Renal pelvis (tissue), 4 donors: ENCODE results near the gene RAD9A. TPM values are rescaled to one million over a fixed set of nuclear protein-coding genes. Genes with fewer than 3 reads are reported as not detected.

ENCODE experiments used
- DNase-seq: peaks from one replicate; pipeline ENCODE4 v3.0.0-alpha.2; 2013
- polyA plus RNA-seq, 3 donors: library from polyadenylated mRNA; unstranded; fragments of 120-200 nt; gene quantifications; one replicate each; pipeline ENCODE4 v1.2.1, GENCODE V29; 2013; ENCODE audit not compliant: insufficient read length in 3 of 3

Gene RAD9A
- polyA plus RNA-seq, 3 donors, result 27.0 to 38.0 (median 29.7) TPM

GRCh38 chr11:67437082-67437808, 45.5 kb downstream of the RAD9A start, which contains the start of gene PTPRCAP:
PTPRCAP (minus strand) TSS chr11:67437682; CDS start chr11:67437619, 63 bp downstream.
- DNase-seq, result no peak

- DNase-seq, result no peak
Observed at GRCh38 chr11:67437809-67438157, 46.0 kb downstream of the RAD9A start.

GRCh38 chr11:67438158-67438902, 46.5 kb downstream of the RAD9A start:
- DNase-seq, result no peak

GRCh38 chr11:67439321-67440228, 47.8 kb downstream of the RAD9A start:
- no peak for DNase-seq

- no peak for DNase-seq
Observed at GRCh38 chr11:67440229-67441097, 48.7 kb downstream of the RAD9A start.

- no peak for DNase-seq
Observed at GRCh38 chr11:67441098-67441563, 49.3 kb downstream of the RAD9A start.

- no peak for DNase-seq
Observed at GRCh38 chr11:67441731-67442351, 50.1 kb downstream of the RAD9A start.

- DNase-seq, result no peak
Observed at GRCh38 chr11:67442504-67443404, 51.0 kb downstream of the RAD9A start.

GRCh38 chr11:67445515-67445914, 53.7 kb downstream of the RAD9A start:
- DNase-seq, result no peak

Other genes with a start within 250 kb of the RAD9A start
- 10 to 100 TPM; 57.6 to 65.4 (median 64.2) TPM for gene GRK2, start 125.5 kb upstream of the RAD9A start, polyA plus RNA-seq
- 10 to 100 TPM; 27.6 to 53.8 (median 44.8) TPM for gene ANKRD13D, start 102.7 kb upstream of the RAD9A start, polyA plus RNA-seq
- gene SSH3, start 88.5 kb upstream of the RAD9A start, polyA plus RNA-seq, result 10 to 100 TPM; 26.5 to 31.0 (median 29.8) TPM
- gene POLD4, start 38.4 kb upstream of the RAD9A start, polyA plus RNA-seq, result 10 to 100 TPM; 29.3 to 37.4 (median 32.8) TPM
- gene CLCF1, start 18.4 kb upstream of the RAD9A start, polyA plus RNA-seq, result 1 to 10 TPM; 4.8 to 8.1 (median 8.0) TPM
- gene PPP1CA, start 9.9 kb downstream of the RAD9A start, polyA plus RNA-seq, result 100 to 1,000 TPM; 161 to 179 (median 176) TPM
- 10 to 100 TPM in 2 of 3 donors, 1 to 10 TPM in 1; 6.2 to 10.7 (median 10.0) TPM for gene TBC1D10C, start 12.1 kb downstream of the RAD9A start, polyA plus RNA-seq
- 1 to 10 TPM; 1.9 to 5.2 (median 4.1) TPM for gene CARNS1, start 23.7 kb downstream of the RAD9A start, polyA plus RNA-seq
- 10 to 100 TPM; 39.7 to 51.2 (median 48.3) TPM for gene RPS6KB2, start 36.5 kb downstream of the RAD9A start, polyA plus RNA-seq
- 1 to 10 TPM; 2.1 to 3.6 (median 2.9) TPM for gene PTPRCAP, start 45.7 kb downstream of the RAD9A start, polyA plus RNA-seq
- 10 to 100 TPM; 78.2 to 88.3 (median 85.8) TPM for gene CORO1B, start 51.5 kb downstream of the RAD9A start, polyA plus RNA-seq
- under 1 TPM in 1 of 3 donors, not detected in 2; 0.07 TPM for gene GPR152, start 60.7 kb downstream of the RAD9A start, polyA plus RNA-seq
- 1 to 10 TPM in 1 of 3 donors, under 1 TPM in 2; 0.33 to 1.1 (median 0.64) TPM for gene CABP4, start 63.4 kb downstream of the RAD9A start, polyA plus RNA-seq
- 10 to 100 TPM; 66.5 to 80.1 (median 72.8) TPM for gene TMEM134, start 77.3 kb downstream of the RAD9A start, polyA plus RNA-seq
- gene AIP, start 91.0 kb downstream of the RAD9A start, polyA plus RNA-seq, result 10 to 100 TPM; 57.8 to 73.4 (median 65.9) TPM
- gene PITPNM1, start 113.4 kb downstream of the RAD9A start, polyA plus RNA-seq, result 10 to 100 TPM; 33.3 to 41.5 (median 35.4) TPM
- gene CDK2AP2, start 116.2 kb downstream of the RAD9A start, polyA plus RNA-seq, result 10 to 100 TPM; 55.7 to 61.8 (median 58.3) TPM
- under 1 TPM; 0.26 to 0.49 (median 0.40) TPM for gene CABP2, start 131.5 kb downstream of the RAD9A start, polyA plus RNA-seq
- 100 to 1,000 TPM; 728 to 847 (median 806) TPM for gene GSTP1, start 191.8 kb downstream of the RAD9A start, polyA plus RNA-seq
- gene NDUFV1, start 214.9 kb downstream of the RAD9A start, polyA plus RNA-seq, result 100 to 1,000 TPM; 194 to 244 (median 244) TPM
- gene NUDT8, start 238.0 kb downstream of the RAD9A start, polyA plus RNA-seq, result 1 to 10 TPM; 5.7 to 6.8 (median 6.7) TPM
- gene TBX10, start 247.8 kb downstream of the RAD9A start, polyA plus RNA-seq, result under 1 TPM in 1 of 3 donors, not detected in 2; 0.15 TPM